ENCODE data around the gene PIGN. TPM values are rescaled to one million over a fixed set of nuclear protein-coding genes. Genes with fewer than 3 reads are reported as not detected.

Gene PIGN
- total and polyA plus RNA-seq, 2 donors (not counting 3 experiments of a cell fraction or from before 2014, with no cell fraction given): 13.7 to 26.1 TPM

GRCh38 chr18:62236252-62236651 is 49.4 kb upstream of the PIGN start:
- no peak overlapping the region for H3K27ac ChIP-seq (ENCODE audit: insufficient read depth, low read depth, low read length)
- no peak for FAIRE-seq
- H3K4me2 ChIP-seq (ENCODE audit: insufficient read depth, low read length): no peak overlapping the region
- peaks cover 2 to 3% of the 10 kb centered on the region in 2 experiments for H3K36me3 ChIP-seq (ENCODE audit: control insufficient read depth in 2 of 2, extremely low read depth in 1 of 2, insufficient read depth in 2 of 2, low read length in 2 of 2)
- DNase-seq (ENCODE audit: low read depth, low spot score): no peak
- TF ChIP-seq POLR2A (IDR thresholded peaks at IDR 0.05; ENCODE audit: low read depth, low read length) (no peak), CTCF (IDR thresholded peaks at IDR 0.05; ENCODE audit: extremely low read depth in 1 of 2, insufficient read depth in 1 of 2, low read depth in 1 of 2, low read length in 2 of 2) (no peak), MAX (IDR thresholded peaks at IDR 0.05; ENCODE audit: insufficient read depth, insufficient read length) (no peak), POLR2AphosphoS5 (IDR thresholded peaks at IDR 0.05; ENCODE audit: insufficient read depth, low read depth, low read length) (no peak), MYC (IDR thresholded peaks at IDR 0.05; ENCODE audit: low read depth, low read length) (no peak), GATA2 (IDR thresholded peaks at IDR 0.05; ENCODE audit: insufficient read depth, insufficient read length, low read depth, low read length) (no peak), JUN (IDR thresholded peaks at IDR 0.05; ENCODE audit: borderline replicate concordance, insufficient read depth, insufficient read length, low read depth) (no peak), EZH2 (IDR thresholded peaks at IDR 0.05; ENCODE audit: borderline replicate concordance, low read depth, low read length, severe bottlenecking) (no peak), FOS (IDR thresholded peaks at IDR 0.05; ENCODE audit: borderline replicate concordance, insufficient read depth, low read length) (no peak)
- no peaks in the 10 kb centered on the region for H3K27me3 ChIP-seq (ENCODE audit: control insufficient read depth in 2 of 2, insufficient read depth in 2 of 2, low read length in 2 of 2)
- peaks cover 2% of the 10 kb centered on the region for H3K4me1 ChIP-seq (ENCODE audit: control insufficient read depth, extremely low read depth, insufficient read depth, low read length)
- no peaks in the 10 kb centered on the region for H4K20me1 ChIP-seq (replicated peaks; ENCODE audit: control insufficient read depth, extremely low read depth, insufficient read depth, low read length)
- no TSS peak for BruUV-seq (replicated peaks)
- H3K9me1 ChIP-seq (replicated peaks; ENCODE audit: control insufficient read depth, extremely low read depth, insufficient read depth, low read length): no peaks in the 10 kb centered on the region
- CTCF ChIA-PET: interaction anchor here (1.0 kb wide), 2 partner anchors 10 to 13 kb away, joined by 3 to 4 read pairs; no protein-coding TSS in a partner anchor
- POLR2A ChIA-PET: no interaction called here
- H3K9ac ChIP-seq (replicated peaks; ENCODE audit: extremely low read depth, insufficient read depth, low read length): no peak overlapping the region
- no peaks in the 10 kb centered on the region for H3K9me3 ChIP-seq (replicated peaks; ENCODE audit: control insufficient read depth, insufficient read depth, low read length)
- no peak overlapping the region for H3K4me3 ChIP-seq (replicated peaks in 1 of 3; ENCODE audit: insufficient read depth in 1 of 3, low read depth in 1 of 3, low read length in 3 of 3)
- no peaks in the 10 kb centered on the region for H3K79me2 ChIP-seq (ENCODE audit: control insufficient read depth, insufficient read depth, low read length)
- intact Hi-C loops (cut with micrococcal nuclease) (no loop called here), dilution Hi-C loops (cut with MboI; ENCODE audit: extremely low pct_ligation_motif_present, low sequenced_read_pairs) (no loop called here)
- no peak overlapping the region for H2AFZ ChIP-seq (ENCODE audit: low read depth, low read length)

Measured in endothelial cell of umbilical vein (primary cell).